Astrocyte (in vitro differentiated cells and primary cell): Measurements from ENCODE around the gene CHRDL2. TPM values are rescaled to one million over a fixed set of nuclear protein-coding genes. Genes with fewer than 3 reads are reported as not detected.

Experiments
- DNase-seq: peaks from one replicate; pipeline ENCODE4 v3.0.0-alpha.2; 2010; ENCODE audit warnings: low read depth
- FAIRE-seq: peaks from 2 replicates; lab custom pipeline; 2011; peaks lifted over from hg19 to GRCh38; lab: Jason Lieb, UNC
- H2AFZ ChIP-seq: 2 replicates; pipeline ENCODE4 v1.6.0; 2012; ENCODE audit warnings: low read depth, low read length, inconsistent platforms
- H3K27ac ChIP-seq: 2 replicates; pipeline ENCODE4 v1.5.1; 2011; ENCODE audit warnings: low read depth, low read length, inconsistent platforms
- H3K27me3 ChIP-seq: 2 replicates; pipeline ENCODE4 v1.6.0; 2011; ENCODE audit warnings: low read length, inconsistent platforms; ENCODE audit not compliant: insufficient read depth
- H3K36me3 ChIP-seq: 2 replicates; pipeline ENCODE4 v1.5.1; 2011; ENCODE audit warnings: low read length, inconsistent platforms; ENCODE audit not compliant: insufficient read depth
- H3K4me1 ChIP-seq: 2 replicates; pipeline ENCODE4 v1.5.1; 2011; ENCODE audit warnings: low read length, inconsistent platforms; ENCODE audit not compliant: insufficient read depth
- H3K4me2 ChIP-seq: 2 replicates; pipeline ENCODE4 v1.6.0; 2012; ENCODE audit warnings: low read length, inconsistent platforms
- H3K4me3 ChIP-seq: 2 replicates; pipeline ENCODE4 v1.5.1; 2011; ENCODE audit warnings: low read depth, mild to moderate bottlenecking, low read length, inconsistent platforms; ENCODE audit not compliant: insufficient read depth
- H3K79me2 ChIP-seq: 2 replicates; pipeline ENCODE4 v1.6.0; 2012; ENCODE audit warnings: mild to moderate bottlenecking, low read length, inconsistent platforms; ENCODE audit not compliant: insufficient read depth
- H3K9ac ChIP-seq: 2 replicates; pipeline ENCODE4 v1.6.0; 2012; ENCODE audit warnings: mild to moderate bottlenecking, low read length, inconsistent platforms
- H3K9me3 ChIP-seq: 2 replicates; pipeline ENCODE4 v1.5.1; 2012; ENCODE audit warnings: low read depth, mild to moderate bottlenecking, low read length, inconsistent platforms; ENCODE audit not compliant: insufficient read depth
- H4K20me1 ChIP-seq: 2 replicates; pipeline ENCODE4 v1.6.0; 2012; ENCODE audit warnings: low read length, inconsistent platforms; ENCODE audit not compliant: insufficient read depth
- H3K27ac Mint-ChIP-seq: one replicate; pipeline ENCODE4 v1.8.0; 2021; ENCODE audit warnings: mild to moderate bottlenecking, mixed read lengths; ENCODE audit not compliant: unreplicated experiment
- H3K27me3 Mint-ChIP-seq: one replicate; pipeline ENCODE4 v1.8.0; 2021; ENCODE audit warnings: low read depth, mixed read lengths; ENCODE audit not compliant: unreplicated experiment
- H3K36me3 Mint-ChIP-seq: one replicate; pipeline ENCODE4 v1.8.0; 2021; ENCODE audit warnings: low read depth, mixed read lengths; ENCODE audit not compliant: unreplicated experiment
- H3K4me1 Mint-ChIP-seq: one replicate; pipeline ENCODE4 v1.8.0; 2021; ENCODE audit warnings: low read depth, mixed read lengths; ENCODE audit not compliant: unreplicated experiment
- H3K4me3 Mint-ChIP-seq: one replicate; pipeline ENCODE4 v1.8.0; 2021; ENCODE audit warnings: mild to moderate bottlenecking, moderate library complexity, mixed read lengths; ENCODE audit not compliant: unreplicated experiment
- H3K9me3 Mint-ChIP-seq: one replicate; pipeline ENCODE4 v1.8.0; 2021; ENCODE audit warnings: mild to moderate bottlenecking, mixed read lengths; ENCODE audit not compliant: unreplicated experiment
- EZH2 ChIP-seq: IDR thresholded peaks from 2 replicates; pipeline ENCODE4 v1.6.1; 2012; ENCODE audit warnings: mild to moderate bottlenecking, low read length, inconsistent platforms; ENCODE audit not compliant: insufficient read depth
- total RNA-seq: library from RNA; stranded (reverse); gene quantifications from 2 replicates; pipeline ENCODE4 v1.2.1, GENCODE V29; 2021
- TF ChIP-seq, protein P1 (sequence below): IDR thresholded peaks from 2 replicates; pipeline ENCODE4 v1.5.1; 2011; ENCODE audit warnings: low read depth, mild to moderate bottlenecking, inconsistent platforms, low read length, moderate library complexity; ENCODE audit not compliant: insufficient read depth

CHRDL2 gene
- total RNA-seq, 1 donor from 2014 or later = not detected

DNA sequence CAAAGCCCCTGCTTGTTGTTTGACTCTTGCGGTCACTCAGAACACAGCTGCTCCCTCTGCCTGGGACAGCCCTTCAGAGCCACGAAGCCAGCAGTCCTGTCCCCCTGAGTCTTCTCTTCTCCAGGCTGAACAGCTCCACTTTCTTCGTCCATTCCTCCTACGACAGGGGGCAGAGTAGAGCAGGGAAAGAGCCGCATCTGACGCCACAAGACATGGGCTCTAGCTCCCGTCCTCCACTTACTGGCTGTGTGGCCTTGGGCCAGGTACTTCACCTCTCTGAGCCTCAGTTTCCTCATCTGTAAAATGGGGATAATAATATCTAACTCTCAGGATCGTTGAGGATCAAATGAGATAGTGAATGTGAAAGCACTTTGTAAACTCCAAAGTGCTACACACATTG lies 29.9 kb downstream of the CHRDL2 start:
- peaks cover 3% of the 10 kb centered on the region for H3K4me1 Mint-ChIP-seq
- Histone ChIP-seq H4K20me1 (no peaks in the 10 kb centered on the region), H3K4me3 (no peak overlapping the region), H3K9me3 (no peaks in the 10 kb centered on the region), H3K4me2 (no peak overlapping the region), H3K4me1 (peaks cover 8% of the 10 kb centered on the region), H3K27ac (no peak overlapping the region), H2AFZ (no peak overlapping the region), H3K9ac (no peak overlapping the region), H3K27me3 (no peaks in the 10 kb centered on the region), H3K36me3 (no peaks in the 10 kb centered on the region), H3K79me2 (no peaks in the 10 kb centered on the region)
- H3K27me3 Mint-ChIP-seq = peaks cover 28% of the 10 kb centered on the region
- H3K4me3 Mint-ChIP-seq = no peak overlapping the region
- FAIRE-seq (no peak), DNase-seq (no peak)
- no peaks in the 10 kb centered on the region for H3K9me3 Mint-ChIP-seq
- H3K27ac Mint-ChIP-seq = no peak overlapping the region
- no peak for TF ChIP-seq EZH2
- TF ChIP-seq, protein P1, sequence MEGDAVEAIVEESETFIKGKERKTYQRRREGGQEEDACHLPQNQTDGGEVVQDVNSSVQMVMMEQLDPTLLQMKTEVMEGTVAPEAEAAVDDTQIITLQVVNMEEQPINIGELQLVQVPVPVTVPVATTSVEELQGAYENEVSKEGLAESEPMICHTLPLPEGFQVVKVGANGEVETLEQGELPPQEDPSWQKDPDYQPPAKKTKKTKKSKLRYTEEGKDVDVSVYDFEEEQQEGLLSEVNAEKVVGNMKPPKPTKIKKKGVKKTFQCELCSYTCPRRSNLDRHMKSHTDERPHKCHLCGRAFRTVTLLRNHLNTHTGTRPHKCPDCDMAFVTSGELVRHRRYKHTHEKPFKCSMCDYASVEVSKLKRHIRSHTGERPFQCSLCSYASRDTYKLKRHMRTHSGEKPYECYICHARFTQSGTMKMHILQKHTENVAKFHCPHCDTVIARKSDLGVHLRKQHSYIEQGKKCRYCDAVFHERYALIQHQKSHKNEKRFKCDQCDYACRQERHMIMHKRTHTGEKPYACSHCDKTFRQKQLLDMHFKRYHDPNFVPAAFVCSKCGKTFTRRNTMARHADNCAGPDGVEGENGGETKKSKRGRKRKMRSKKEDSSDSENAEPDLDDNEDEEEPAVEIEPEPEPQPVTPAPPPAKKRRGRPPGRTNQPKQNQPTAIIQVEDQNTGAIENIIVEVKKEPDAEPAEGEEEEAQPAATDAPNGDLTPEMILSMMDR = no peak
- H3K36me3 Mint-ChIP-seq = peaks cover 2% of the 10 kb centered on the region

DNA sequence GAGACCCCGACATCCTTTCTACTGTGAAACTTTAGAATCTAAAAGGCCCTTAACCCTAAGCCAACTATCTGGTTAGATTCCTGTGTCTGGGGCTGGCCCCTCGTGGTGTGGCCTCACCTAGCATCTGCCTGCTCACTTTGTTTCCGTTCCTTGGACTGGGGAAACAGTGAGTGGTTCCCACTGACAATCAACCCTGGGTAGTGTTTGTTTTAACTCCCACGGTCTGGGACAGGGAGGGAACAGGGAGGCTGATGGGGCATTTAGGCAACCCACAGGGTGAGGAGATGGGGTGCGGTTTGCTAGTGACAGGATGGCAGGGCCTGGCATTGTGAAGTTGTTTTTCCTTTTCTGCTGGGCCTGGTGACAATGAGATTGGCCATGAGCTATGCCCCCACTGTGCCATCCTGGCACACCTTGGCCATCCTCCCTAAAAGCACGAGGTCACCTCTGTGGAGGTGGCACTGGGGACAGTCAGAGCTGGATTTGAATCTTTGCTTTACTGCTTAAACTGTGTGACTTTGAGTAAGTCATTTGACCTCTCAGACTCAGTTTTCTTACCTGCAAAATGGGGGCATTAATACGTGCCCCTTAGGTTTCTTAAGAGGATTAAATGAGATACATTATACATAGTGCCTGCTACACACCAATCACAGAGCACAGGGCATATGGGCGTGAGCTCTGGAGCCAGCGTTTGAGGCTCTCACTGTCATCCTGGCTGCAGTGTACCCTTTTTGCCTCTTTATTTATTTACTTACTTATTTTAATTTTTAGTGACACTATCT lies 31.4 kb downstream of the CHRDL2 start:
- H3K4me1 ChIP-seq = peaks cover 8% of the 10 kb centered on the region
- DNase-seq (no peak), FAIRE-seq (no peak)
- no peak overlapping the region for H3K9ac ChIP-seq
- no peaks in the 10 kb centered on the region for H3K9me3 Mint-ChIP-seq
- no peaks in the 10 kb centered on the region for H3K79me2 ChIP-seq
- no peak overlapping the region for H3K4me3 Mint-ChIP-seq
- H3K9me3 ChIP-seq = no peaks in the 10 kb centered on the region
- no peak overlapping the region for H2AFZ ChIP-seq
- no peak overlapping the region for H3K4me2 ChIP-seq
- H3K36me3 Mint-ChIP-seq = no peaks in the 10 kb centered on the region
- TF ChIP-seq, protein P1 = no peak
- TF ChIP-seq EZH2 = no peak
- no peak overlapping the region for H3K27ac Mint-ChIP-seq
- H3K4me1 Mint-ChIP-seq = peaks cover 6% of the 10 kb centered on the region
- no peak overlapping the region for H3K4me3 ChIP-seq
- H3K36me3 ChIP-seq = no peaks in the 10 kb centered on the region
- H3K27me3 Mint-ChIP-seq = peaks cover 17% of the 10 kb centered on the region
- no peaks in the 10 kb centered on the region for H4K20me1 ChIP-seq
- H3K27ac ChIP-seq = no peak overlapping the region
- no peaks in the 10 kb centered on the region for H3K27me3 ChIP-seq

DNA sequence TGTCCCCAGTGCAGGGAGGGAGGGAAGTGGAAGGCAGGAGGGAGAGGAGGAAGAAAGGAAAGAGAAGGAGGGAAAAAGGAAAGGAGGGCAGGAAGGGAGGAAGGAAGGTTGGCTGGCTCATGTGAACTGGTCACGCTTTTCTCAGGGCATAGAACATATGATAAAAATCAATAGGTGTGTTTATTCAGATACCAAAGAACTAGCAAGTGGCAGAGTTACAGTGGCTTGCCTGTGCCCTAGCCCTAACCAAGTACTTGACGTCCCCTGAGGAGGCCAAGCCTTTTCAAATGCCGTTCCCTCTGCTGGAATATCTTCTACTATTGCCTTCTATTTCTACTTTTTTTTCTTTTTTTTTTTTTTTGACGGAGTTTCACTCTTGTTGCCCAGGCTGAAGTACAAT lies 33.5 kb downstream of the CHRDL2 start:
- no peaks in the 10 kb centered on the region for H3K9me3 ChIP-seq
- H4K20me1 ChIP-seq = no peaks in the 10 kb centered on the region
- H3K36me3 ChIP-seq = no peaks in the 10 kb centered on the region
- H3K79me2 ChIP-seq = no peaks in the 10 kb centered on the region
- no peak overlapping the region for H3K4me2 ChIP-seq
- H2AFZ ChIP-seq = no peak overlapping the region
- TF ChIP-seq, protein P1 = no peak
- no peak for TF ChIP-seq EZH2
- FAIRE-seq (no peak), DNase-seq (no peak)
- H3K4me1 Mint-ChIP-seq = peaks cover 6% of the 10 kb centered on the region
- H3K27ac Mint-ChIP-seq = peak overlapping the region; percentile 55
- no peak overlapping the region for H3K4me3 ChIP-seq
- no peaks in the 10 kb centered on the region for H3K27me3 ChIP-seq
- H3K9me3 Mint-ChIP-seq = no peaks in the 10 kb centered on the region
- H3K9ac ChIP-seq = peak overlapping the region; percentile 62
- H3K27me3 Mint-ChIP-seq = peaks cover 23% of the 10 kb centered on the region
- peaks cover 8% of the 10 kb centered on the region for H3K4me1 ChIP-seq
- no peak overlapping the region for H3K27ac ChIP-seq
- no peak overlapping the region for H3K4me3 Mint-ChIP-seq
- H3K36me3 Mint-ChIP-seq = no peaks in the 10 kb centered on the region
